K562 (cell line): Measurements from ENCODE around the gene TGFBR3L. TPM values are rescaled to one million over a fixed set of nuclear protein-coding genes. Genes with fewer than 3 reads are reported as not detected.
A peak's percentile ranks its signal among the peaks of the same experiment; 100 is the strongest.

Source experiments
- BRF2 ChIP-seq: IDR thresholded peaks from 3 replicates; pipeline ENCODE4 v1.6.1; 2011; ENCODE audit warnings: borderline replicate concordance, mild to moderate bottlenecking; ENCODE audit not compliant: insufficient read length, insufficient read depth
- COPS2 ChIP-seq: fragments of 450-650 bp; conservative IDR thresholded peaks from 2 replicates; pipeline ENCODE4 v1.6.1; 2016; ENCODE audit warnings: mild to moderate bottlenecking, moderate library complexity
- ETV6 ChIP-seq, 3 experiments: fragments of 150-350 bp in 1 of 3; sonication (generic) in 1 of 3; formaldehyde crosslinking in 1 of 3; IDR thresholded peaks; 2 replicates each; pipeline versions ENCODE4 v1.6.1 to v1.8.0; 2014 to 2022; ENCODE audit warnings: borderline replicate concordance in 2 of 3, low read depth in 2 of 3, antibody characterized with exemption in 1 of 3, low read length in 1 of 3, mild to moderate bottlenecking in 1 of 3, missing genetic modification reagents in 1 of 3
- HNRNPUL1 ChIP-seq: fragments of 200-400 bp; formaldehyde crosslinking; IDR thresholded peaks from 2 replicates; pipeline ENCODE4 v1.6.1; 2017; ENCODE audit warnings: low read length
- JUND ChIP-seq, 2 experiments: IDR thresholded peaks; 2 replicates in 1 of 2; 3 replicates in 1 of 2; pipeline ENCODE4 v1.6.1; 2011; ENCODE audit warnings: borderline replicate concordance in 2 of 2, low read depth in 2 of 2, low read length in 2 of 2, improper control_type of control experiment in 1 of 2, missing biosample characterization in 1 of 2, missing genetic modification characterization in 1 of 2, missing genetic modification reagents in 1 of 2
- KAT7 ChIP-seq: sonication (generic); formaldehyde crosslinking; IDR thresholded peaks from 2 replicates; pipeline ENCODE4 v1.8.0; 2022; ENCODE audit warnings: missing genetic modification reagents, mild to moderate bottlenecking, borderline replicate concordance
- NCOR1 ChIP-seq: fragments of 450-650 bp; IDR thresholded peaks from 2 replicates; pipeline ENCODE4 v1.6.1; 2016; ENCODE audit warnings: mild to moderate bottlenecking, moderate library complexity
- NFATC3 ChIP-seq: fragments of 450-650 bp; IDR thresholded peaks from 2 replicates; pipeline ENCODE4 v1.6.1; 2017; ENCODE audit warnings: mild to moderate bottlenecking
- NFE2 ChIP-seq: IDR thresholded peaks from 2 replicates; pipeline ENCODE4 v1.6.1; 2014; ENCODE audit warnings: antibody characterized with exemption, low read depth
- NR2C1 ChIP-seq, 2 experiments: fragments of 450-650 bp; IDR thresholded peaks; 2 replicates each; pipeline ENCODE4 v1.6.1; 2017; ENCODE audit warnings: mild to moderate bottlenecking in 2 of 2, antibody characterized with exemption in 1 of 2, inconsistent platforms in 1 of 2, missing compliant biosample characterization in 1 of 2, missing genetic modification characterization in 1 of 2
- PHF20 ChIP-seq: fragments of 450-650 bp; IDR thresholded peaks from 2 replicates; pipeline ENCODE4 v1.6.1; 2018; ENCODE audit not compliant: partially characterized antibody
- POU5F1 ChIP-seq: fragments of 150-350 bp; IDR thresholded peaks from 2 replicates; pipeline ENCODE4 v1.6.1; 2014; ENCODE audit warnings: borderline replicate concordance, low read length, low read depth, mild to moderate bottlenecking; ENCODE audit not compliant: partially characterized antibody
- RFX1 ChIP-seq: fragments of 450-650 bp; IDR thresholded peaks from 2 replicates; pipeline ENCODE4 v1.6.1; 2016; ENCODE audit warnings: mild to moderate bottlenecking, moderate library complexity
- SP2 ChIP-seq: IDR thresholded peaks from 2 replicates; pipeline ENCODE4 v1.6.1; 2011; ENCODE audit warnings: mild to moderate bottlenecking, low read depth, low read length, moderate library complexity; ENCODE audit not compliant: poor library complexity, severe bottlenecking; ENCODE audit errors: extremely low read depth
- SRSF9 ChIP-seq: fragments of 200-400 bp; formaldehyde crosslinking; IDR thresholded peaks from 2 replicates; pipeline ENCODE4 v1.6.1; 2017; ENCODE audit warnings: low read depth, low read length, borderline replicate concordance
- TAF7 ChIP-seq: fragments of 450-650 bp; IDR thresholded peaks from 2 replicates; pipeline ENCODE4 v1.6.1; 2016; ENCODE audit warnings: missing genetic modification characterization, missing compliant biosample characterization
- ZC3H4 ChIP-seq: sonication (generic); formaldehyde crosslinking; IDR thresholded peaks from 2 replicates; pipeline ENCODE4 v1.9.0; 2021; ENCODE audit warnings: missing genetic modification reagents, borderline replicate concordance
- ZNF212 ChIP-seq: fragments of 450-650 bp; formaldehyde crosslinking; IDR thresholded peaks from 2 replicates; pipeline ENCODE4 v1.4.0; 2020; ENCODE audit warnings: mild to moderate bottlenecking
- ZNF586 ChIP-seq: fragments of 450-650 bp; formaldehyde crosslinking; conservative IDR thresholded peaks from 2 replicates; pipeline ENCODE4 v1.4.0; 2020; ENCODE audit warnings: mild to moderate bottlenecking, moderate library complexity
- ZSCAN32 ChIP-seq: fragments of 450-650 bp; formaldehyde crosslinking; IDR thresholded peaks from 2 replicates; pipeline ENCODE4 v1.4.0; 2020; ENCODE audit warnings: mild to moderate bottlenecking, moderate library complexity
- polyA plus RNA-seq, 8 experiments: library from polyadenylated mRNA; depleted of rRNA in 4 of 8; stranded (reverse) in 5 of 8; unstranded in 3 of 8; fragments of >200 nt; fragmentation: Nextera tagmentation in 2 of 8; fragmentation: Illumina TruSeq in 1 of 8; extraction: Ambion mirVana in 2 of 8; extraction: Trizol in 1 of 8; gene quantifications; 2 replicates each; pipeline versions ENCODE4 v1.2.1 to v1.2.3, GENCODE V29; 2011 to 2014; ENCODE audit warnings: inconsistent platforms in 1 of 8, missing spikeins in 1 of 8
- total RNA-seq, 7 experiments: library from RNA; depleted of rRNA in 6 of 7; stranded (reverse); fragments of >200 nt in 6 of 7; fragmentation: Illumina TruSeq in 2 of 7; extraction: Trizol in 2 of 7; gene quantifications; 2 replicates each; pipeline versions ENCODE4 v1.2.1 to v1.2.3, GENCODE V29; 2011 to 2021; ENCODE audit warnings: low replicate concordance in 1 of 7
- TF ChIP-seq, protein P1 (sequence below): fragments of 250-450 bp; sonication (Bioruptor Pico); IDR thresholded peaks from 2 replicates; pipeline ENCODE4 v1.9.0; 2021; ENCODE audit warnings: mild to moderate bottlenecking
- TF ChIP-seq, protein P2 (sequence below): fragments of 450-650 bp; formaldehyde crosslinking; IDR thresholded peaks from 2 replicates; pipeline ENCODE4 v1.4.0; 2022; ENCODE audit warnings: mild to moderate bottlenecking, moderate library complexity

TGFBR3L gene
- total and polyA plus RNA-seq, 9 of the 15 experiments (the other 6 are each of a cell fraction or from before 2014, with no cell fraction given), result not detected

DNA sequence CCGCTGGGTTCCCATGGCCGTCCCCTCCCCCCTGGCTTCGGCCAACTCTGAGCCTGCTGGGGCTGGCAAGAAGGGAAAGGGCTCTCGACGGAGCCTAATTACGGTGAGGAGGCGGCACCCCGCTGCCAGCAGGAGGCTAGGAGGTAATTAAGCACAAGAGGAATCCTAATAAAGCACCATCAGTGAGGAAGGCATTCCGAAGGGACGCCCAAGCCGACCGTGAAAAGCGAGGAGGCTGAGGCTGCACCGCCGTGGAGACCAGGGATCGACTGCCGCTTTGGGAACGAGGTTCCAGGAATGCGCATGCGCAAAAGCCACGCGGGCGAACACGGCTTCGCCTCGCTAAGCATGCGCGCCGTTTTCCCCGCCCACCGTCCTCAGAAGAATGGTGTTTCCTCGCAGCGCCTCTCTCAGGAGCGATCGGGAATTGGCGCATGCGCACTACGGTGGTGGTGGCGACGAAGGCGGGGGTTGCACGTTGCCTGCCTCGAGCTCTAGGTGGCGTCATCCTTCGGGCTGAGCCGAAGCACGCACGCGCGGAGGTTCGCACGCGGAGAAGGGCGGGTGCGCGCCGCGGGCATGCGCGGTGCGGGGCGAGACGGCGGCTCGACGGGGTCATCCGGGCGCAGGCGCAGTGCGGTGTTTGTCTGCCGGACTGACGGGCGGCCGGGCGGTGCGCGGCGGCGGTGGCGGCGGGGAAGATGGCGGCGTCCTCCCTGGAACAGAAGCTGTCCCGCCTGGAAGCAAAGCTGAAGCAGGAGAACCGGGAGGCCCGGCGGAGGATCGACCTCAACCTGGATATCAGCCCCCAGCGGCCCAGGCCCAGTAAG lies 11.2 kb upstream of the TGFBR3L start, which contains the start of gene MAP2K7 (continued):
- TF ChIP-seq COPS2 (no peak), NCOR1 (0 out of 2 replicates have a peak, but pooled peaks have one; percentile 5), NR2C1 (IDR thresholded peaks at IDR 0.05) (peak; percentile 53; the same call in 1 of the 2 replicates), NR2C1 (tag; IDR thresholded peaks at IDR 0.05) (no peak; the same call in 1 of the 2 replicates), JUND (IDR thresholded peaks at IDR 0.05; ENCODE audit: borderline replicate concordance, low read depth, low read length) (peak; percentile 86), JUND (tag; IDR thresholded peaks at IDR 0.05; ENCODE audit: borderline replicate concordance, low read depth, low read length) (peak; percentile 32; the same call in 1 of the 3 replicates), SRSF9 (no peak), PHF20 (peak; percentile 39), SP2 (no peak), NFE2 (no peak; the same call in 1 of the 2 replicates), ZNF586 (no peak), KAT7 (CRISPR knock-in tag) (0 out of 2 replicates have a peak, but pooled peaks have one; percentile 17), BRF2 (no peak), TAF7 (tag) (peak; percentile 73), ZNF212 (no peak), RFX1 (no peak), ZC3H4 (CRISPR knock-in tag) (no peak), HNRNPUL1 (no peak), ETV6 (IDR thresholded peaks at IDR 0.05; ENCODE audit: borderline replicate concordance in 1 of 2, low read depth in 2 of 2, low read length in 1 of 2) (no peak), ETV6 (CRISPR knock-in tag; IDR thresholded peaks at IDR 0.05; ENCODE audit: borderline replicate concordance) (no peak), NFATC3 (no peak), ZSCAN32 (CRISPR knock-in tag) (no peak), POU5F1 (peak; percentile 95)
- TF ChIP-seq, protein P1, sequence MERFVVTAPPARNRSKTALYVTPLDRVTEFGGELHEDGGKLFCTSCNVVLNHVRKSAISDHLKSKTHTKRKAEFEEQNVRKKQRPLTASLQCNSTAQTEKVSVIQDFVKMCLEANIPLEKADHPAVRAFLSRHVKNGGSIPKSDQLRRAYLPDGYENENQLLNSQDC (CRISPR knock-in tag), result no peak
- TF ChIP-seq, protein P2, sequence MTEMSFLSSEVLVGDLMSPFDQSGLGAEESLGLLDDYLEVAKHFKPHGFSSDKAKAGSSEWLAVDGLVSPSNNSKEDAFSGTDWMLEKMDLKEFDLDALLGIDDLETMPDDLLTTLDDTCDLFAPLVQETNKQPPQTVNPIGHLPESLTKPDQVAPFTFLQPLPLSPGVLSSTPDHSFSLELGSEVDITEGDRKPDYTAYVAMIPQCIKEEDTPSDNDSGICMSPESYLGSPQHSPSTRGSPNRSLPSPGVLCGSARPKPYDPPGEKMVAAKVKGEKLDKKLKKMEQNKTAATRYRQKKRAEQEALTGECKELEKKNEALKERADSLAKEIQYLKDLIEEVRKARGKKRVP, result no peak
